DND-41 (cell line): ENCODE measurements around the gene AOPEP.

ENCODE experiments used
- ATAC-seq: fragments of 200-7000 bp; cut with Tn5 transposase; 3 replicates; pipeline ENCODE4 v1.9.1; 2021; ENCODE audit warnings: low read depth; ENCODE audit not compliant: insufficient read depth
- DNase-seq: peaks from one replicate; pipeline ENCODE4 v3.0.0-alpha.2; 2020
- H2AFZ ChIP-seq: 2 replicates; pipeline ENCODE4 v1.6.0; 2012; ENCODE audit warnings: low read depth, low read length
- H3K27ac ChIP-seq: 2 replicates; pipeline ENCODE4 v1.5.1; 2012; ENCODE audit warnings: low read length, inconsistent platforms
- H3K27me3 ChIP-seq: fragments of 200-600 bp; sonication (generic); 2 replicates; pipeline ENCODE4 v1.6.0; 2012; ENCODE audit warnings: low read length, mild to moderate bottlenecking, inconsistent platforms; ENCODE audit not compliant: insufficient read depth, poor library complexity
- H3K36me3 ChIP-seq: 2 replicates; pipeline ENCODE4 v1.5.1; 2012; ENCODE audit warnings: low read length, inconsistent platforms; ENCODE audit not compliant: insufficient read depth
- H3K4me1 ChIP-seq: 2 replicates; pipeline ENCODE4 v1.5.1; 2012; ENCODE audit warnings: mild to moderate bottlenecking, low read length; ENCODE audit not compliant: insufficient read depth
- H3K4me2 ChIP-seq: 2 replicates; pipeline ENCODE4 v1.6.0; 2012; ENCODE audit warnings: mild to moderate bottlenecking, moderate library complexity, low read length, inconsistent platforms; ENCODE audit not compliant: insufficient read depth
- H3K4me3 ChIP-seq, 2 experiments: fragments of 200-600 bp in 1 of 2; shearing (Covaris generic) in 1 of 2; 2 replicates each; pipeline ENCODE4 v1.5.1; 2012 to 2016; ENCODE audit warnings: inconsistent platforms in 2 of 2, low read length in 2 of 2, mild to moderate bottlenecking in 2 of 2, low read depth in 1 of 2, moderate library complexity in 1 of 2
- H3K79me2 ChIP-seq: 2 replicates; pipeline ENCODE4 v1.6.0; 2012; ENCODE audit warnings: low read length, inconsistent platforms; ENCODE audit not compliant: insufficient read depth
- H3K9ac ChIP-seq: 2 replicates; pipeline ENCODE4 v1.6.0; 2012; ENCODE audit warnings: low read depth, mild to moderate bottlenecking, inconsistent platforms, low read length, moderate library complexity
- H3K9me3 ChIP-seq: 2 replicates; pipeline ENCODE4 v1.5.1; 2012; ENCODE audit warnings: low read length, moderate library complexity, mild to moderate bottlenecking, inconsistent platforms; ENCODE audit not compliant: insufficient read depth, severe bottlenecking
- H4K20me1 ChIP-seq: 2 replicates; pipeline ENCODE4 v1.6.0; 2012; ENCODE audit warnings: low read length; ENCODE audit not compliant: insufficient read depth
- EZH2 ChIP-seq: IDR thresholded peaks from 3 replicates; pipeline ENCODE4 v1.6.1; 2012; ENCODE audit warnings: borderline replicate concordance, low read depth, mild to moderate bottlenecking, moderate library complexity, low read length, inconsistent platforms; ENCODE audit not compliant: severe bottlenecking
- TF ChIP-seq, protein P1 (sequence below): IDR thresholded peaks from 2 replicates; pipeline ENCODE4 v1.5.1; 2012; ENCODE audit warnings: borderline replicate concordance, low read length, moderate library complexity, mild to moderate bottlenecking; ENCODE audit not compliant: poor library complexity, severe bottlenecking; ENCODE audit errors: extremely low read depth

The AOPEP gene

DNA sequence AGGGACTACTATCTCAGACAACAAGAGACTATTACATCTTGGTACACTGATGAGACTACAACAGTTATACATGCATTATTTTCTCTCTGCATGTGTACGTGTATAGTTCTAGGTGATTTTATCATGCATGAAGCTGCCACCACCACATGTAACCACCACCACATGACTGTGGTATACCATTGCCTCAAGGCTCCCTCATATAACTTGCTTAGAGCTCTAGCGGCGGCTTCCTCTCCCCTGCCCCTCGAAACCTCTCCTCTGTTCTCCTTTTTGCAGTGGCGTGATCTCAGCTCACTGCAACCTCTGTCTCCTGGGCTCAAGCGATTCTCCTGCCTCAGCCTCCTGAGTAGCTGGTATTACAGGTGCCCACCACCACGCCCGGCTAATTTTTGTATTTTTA is 162.3 kb downstream of the AOPEP start:
- no peak for DNase-seq
- H3K36me3 ChIP-seq, result no peaks in the 10 kb centered on the region
- H3K27me3 ChIP-seq, result no peaks in the 10 kb centered on the region
- no peak overlapping the region for H3K4me3 ChIP-seq
- no peak overlapping the region for H2AFZ ChIP-seq
- H4K20me1 ChIP-seq, result no peaks in the 10 kb centered on the region
- no peak for TF ChIP-seq EZH2
- TF ChIP-seq, protein P1, sequence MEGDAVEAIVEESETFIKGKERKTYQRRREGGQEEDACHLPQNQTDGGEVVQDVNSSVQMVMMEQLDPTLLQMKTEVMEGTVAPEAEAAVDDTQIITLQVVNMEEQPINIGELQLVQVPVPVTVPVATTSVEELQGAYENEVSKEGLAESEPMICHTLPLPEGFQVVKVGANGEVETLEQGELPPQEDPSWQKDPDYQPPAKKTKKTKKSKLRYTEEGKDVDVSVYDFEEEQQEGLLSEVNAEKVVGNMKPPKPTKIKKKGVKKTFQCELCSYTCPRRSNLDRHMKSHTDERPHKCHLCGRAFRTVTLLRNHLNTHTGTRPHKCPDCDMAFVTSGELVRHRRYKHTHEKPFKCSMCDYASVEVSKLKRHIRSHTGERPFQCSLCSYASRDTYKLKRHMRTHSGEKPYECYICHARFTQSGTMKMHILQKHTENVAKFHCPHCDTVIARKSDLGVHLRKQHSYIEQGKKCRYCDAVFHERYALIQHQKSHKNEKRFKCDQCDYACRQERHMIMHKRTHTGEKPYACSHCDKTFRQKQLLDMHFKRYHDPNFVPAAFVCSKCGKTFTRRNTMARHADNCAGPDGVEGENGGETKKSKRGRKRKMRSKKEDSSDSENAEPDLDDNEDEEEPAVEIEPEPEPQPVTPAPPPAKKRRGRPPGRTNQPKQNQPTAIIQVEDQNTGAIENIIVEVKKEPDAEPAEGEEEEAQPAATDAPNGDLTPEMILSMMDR, result no peak
- ATAC-seq, result no peak
- H3K4me1 ChIP-seq, result no peaks in the 10 kb centered on the region
- H3K27ac ChIP-seq, result no peak overlapping the region
- H3K79me2 ChIP-seq, result no peaks in the 10 kb centered on the region
- no peak overlapping the region for H3K4me2 ChIP-seq
- no peak overlapping the region for H3K9ac ChIP-seq
- H3K9me3 ChIP-seq, result peaks cover 9% of the 10 kb centered on the region

DNA sequence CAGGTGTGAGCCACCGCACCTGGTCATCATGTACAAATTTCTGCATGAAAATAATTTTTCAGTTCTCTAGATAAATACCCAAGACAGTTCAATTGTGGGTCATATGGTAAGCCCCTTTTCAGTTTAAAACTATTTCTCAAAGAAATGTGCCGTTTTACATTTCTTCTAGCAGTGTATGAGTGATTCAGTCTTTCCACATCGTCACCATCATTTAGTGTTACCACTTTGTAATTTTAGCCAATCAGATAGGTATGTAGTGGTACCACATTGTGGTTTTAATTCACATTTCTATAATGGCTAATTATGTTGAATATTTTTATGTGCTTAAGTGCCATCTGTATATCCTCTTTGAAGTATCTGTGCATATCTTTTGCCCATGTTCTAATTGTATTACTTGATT is 163.1 kb downstream of the AOPEP start:
- Histone ChIP-seq H3K4me3 (no peak overlapping the region), H3K79me2 (no peaks in the 10 kb centered on the region), H3K27ac (no peak overlapping the region), H3K4me2 (no peak overlapping the region), H3K36me3 (no peaks in the 10 kb centered on the region), H3K27me3 (no peaks in the 10 kb centered on the region), H4K20me1 (no peaks in the 10 kb centered on the region), H3K4me1 (no peaks in the 10 kb centered on the region), H3K9me3 (peaks cover 9% of the 10 kb centered on the region), H2AFZ (no peak overlapping the region), H3K9ac (no peak overlapping the region)
- TF ChIP-seq, protein P1, result no peak
- TF ChIP-seq EZH2, result no peak
- DNase-seq (no peak), ATAC-seq (no peak)

DNA sequence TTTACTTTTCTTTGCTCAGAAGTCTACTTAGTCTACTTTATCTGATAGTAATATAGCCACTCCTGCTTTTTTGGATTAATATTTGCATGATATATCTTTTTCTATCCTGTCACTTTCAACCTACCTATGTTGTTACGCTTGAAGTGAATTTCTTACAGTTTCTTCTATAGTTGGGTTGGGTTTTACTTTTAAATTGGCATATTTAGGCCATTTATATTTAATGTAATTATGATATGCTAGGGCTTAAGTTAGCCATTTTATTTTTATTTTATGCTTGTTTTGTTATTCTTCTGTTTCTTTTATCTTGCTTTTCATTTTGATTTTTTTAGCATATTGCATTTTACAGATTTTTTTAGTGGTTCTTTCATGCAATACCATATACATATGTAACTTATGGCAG is 164.7 kb downstream of the AOPEP start:
- Histone ChIP-seq H3K4me1 (no peaks in the 10 kb centered on the region), H3K9me3 (peaks cover 9% of the 10 kb centered on the region), H3K36me3 (no peaks in the 10 kb centered on the region), H3K4me2 (no peak overlapping the region), H3K27me3 (no peaks in the 10 kb centered on the region), H3K9ac (no peak overlapping the region), H2AFZ (no peak overlapping the region), H3K4me3 (no peak overlapping the region), H3K79me2 (no peaks in the 10 kb centered on the region), H3K27ac (no peak overlapping the region), H4K20me1 (no peaks in the 10 kb centered on the region)
- ATAC-seq (no peak), DNase-seq (no peak)
- no peak for TF ChIP-seq EZH2
- TF ChIP-seq, protein P1, result no peak

DNA sequence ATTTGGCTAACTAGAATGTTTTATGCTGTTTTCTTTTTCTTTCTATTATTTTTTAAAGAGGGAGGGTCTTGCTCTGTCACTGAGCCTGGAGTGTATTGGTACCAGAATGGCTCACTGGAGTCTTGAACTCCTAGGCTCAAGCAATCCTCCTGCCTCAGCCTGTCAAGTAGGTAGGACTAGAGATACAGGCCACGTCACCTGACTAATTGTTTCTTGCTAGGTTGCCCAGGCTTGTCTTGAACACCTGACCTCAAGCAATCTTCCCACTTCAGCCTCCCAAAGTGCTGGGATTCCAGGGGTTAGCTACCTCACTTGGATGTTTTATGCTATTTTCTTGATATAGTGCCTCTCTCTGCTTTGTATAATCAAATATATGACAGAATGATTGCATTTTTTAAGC is 166.2 kb downstream of the AOPEP start:
- Histone ChIP-seq H4K20me1 (no peaks in the 10 kb centered on the region), H3K4me3 (no peak overlapping the region), H2AFZ (no peak overlapping the region), H3K79me2 (no peaks in the 10 kb centered on the region), H3K36me3 (no peaks in the 10 kb centered on the region), H3K4me1 (no peaks in the 10 kb centered on the region), H3K27ac (no peak overlapping the region), H3K4me2 (no peak overlapping the region), H3K27me3 (no peaks in the 10 kb centered on the region), H3K9ac (no peak overlapping the region), H3K9me3 (peaks cover 9% of the 10 kb centered on the region)
- TF ChIP-seq EZH2, result no peak
- TF ChIP-seq, protein P1, result no peak
- DNase-seq (no peak), ATAC-seq (no peak)
